ENCODE data around the gene LRMDA. TPM values are rescaled to one million over a fixed set of nuclear protein-coding genes. Genes with fewer than 3 reads are reported as not detected.

LRMDA gene
- total and polyA plus RNA-seq, 2 of the 8 experiments (the other 6 are each of a cell fraction or from before 2014, with no cell fraction given): 0.86 to 2.8 TPM

- TF ChIP-seq CHD7 (IDR thresholded peaks at IDR 0.05; ENCODE audit: insufficient replicate concordance, low read length) (no peak), GTF2F1 (IDR thresholded peaks at IDR 0.05; ENCODE audit: borderline replicate concordance, low read depth, low read length) (no peak), SAP30 (IDR thresholded peaks at IDR 0.05; ENCODE audit: insufficient read depth, insufficient replicate concordance, low read length) (no peak)
Measured at GRCh38 chr10:76334255-76334654, 902.8 kb downstream of the LRMDA start (continued).
